NCI-H2196 (cell line): ENCODE results near the gene VPS13D.
"Not testable (repeated sequence)": the region's sequence is repeated elsewhere in the genome, so short reads cannot be mapped to it uniquely, and the experiment has no call there.

Source experiments
- DNase-seq: peaks from one replicate; lab custom pipeline; 2025; ENCODE audit not compliant: unreplicated experiment; lab: John Stamatoyannopoulos, UW

Gene VPS13D

GRCh38 chr1:12285496-12286143 lies 55.8 kb downstream of the VPS13D start:
- DNase-seq, result no peak

- DNase-seq, result no peak
Observed at GRCh38 chr1:12287869-12288268, 58.0 kb downstream of the VPS13D start.

GRCh38 chr1:12290828-12291227 lies 61.0 kb downstream of the VPS13D start:
- no peak for DNase-seq

GRCh38 chr1:12293416-12293815 lies 63.6 kb downstream of the VPS13D start:
- no peak for DNase-seq

- DNase-seq, result no peak
Observed at GRCh38 chr1:12294076-12294475, 64.2 kb downstream of the VPS13D start.

GRCh38 chr1:12296016-12296415 lies 66.2 kb downstream of the VPS13D start:
- DNase-seq, result no peak

- no peak for DNase-seq
Observed at GRCh38 chr1:12296623-12297022, 66.8 kb downstream of the VPS13D start.

- no peak for DNase-seq
Observed at GRCh38 chr1:12300706-12301105, 70.9 kb downstream of the VPS13D start.

- no peak for DNase-seq
Observed at GRCh38 chr1:12301518-12302237, 71.8 kb downstream of the VPS13D start.

- no peak for DNase-seq
Observed at GRCh38 chr1:12302798-12303447, 73.1 kb downstream of the VPS13D start.

- DNase-seq, result no peak
Observed at GRCh38 chr1:12305377-12305776, 75.5 kb downstream of the VPS13D start.

- DNase-seq, result peak; percentile 7
Observed at GRCh38 chr1:12309783-12310742, 80.2 kb downstream of the VPS13D start.

- peak; percentile 8 for DNase-seq
Observed at GRCh38 chr1:12314333-12314903, 84.6 kb downstream of the VPS13D start.

- no peak for DNase-seq
Observed at GRCh38 chr1:12315146-12315545, 85.3 kb downstream of the VPS13D start.

GRCh38 chr1:12316331-12316730 lies 86.5 kb downstream of the VPS13D start:
- no peak for DNase-seq

- DNase-seq, result no peak
Observed at GRCh38 chr1:12320486-12320885, 90.7 kb downstream of the VPS13D start.

GRCh38 chr1:12324423-12324822 lies 94.6 kb downstream of the VPS13D start:
- no peak for DNase-seq

GRCh38 chr1:12324973-12325372 lies 95.1 kb downstream of the VPS13D start:
- DNase-seq, result not testable (repeated sequence)

- no peak for DNase-seq
Observed at GRCh38 chr1:12326986-12327385, 97.2 kb downstream of the VPS13D start.

GRCh38 chr1:12327566-12327965 lies 97.7 kb downstream of the VPS13D start:
- DNase-seq, result no peak
